ENCODE measurements around the gene GFM2. TPM values are rescaled to one million over a fixed set of nuclear protein-coding genes. Genes with fewer than 3 reads are reported as not detected.

The GFM2 gene
- total and polyA plus RNA-seq, 2 experiments from 2014 or later = 28.5 to 50.1 TPM

DNA sequence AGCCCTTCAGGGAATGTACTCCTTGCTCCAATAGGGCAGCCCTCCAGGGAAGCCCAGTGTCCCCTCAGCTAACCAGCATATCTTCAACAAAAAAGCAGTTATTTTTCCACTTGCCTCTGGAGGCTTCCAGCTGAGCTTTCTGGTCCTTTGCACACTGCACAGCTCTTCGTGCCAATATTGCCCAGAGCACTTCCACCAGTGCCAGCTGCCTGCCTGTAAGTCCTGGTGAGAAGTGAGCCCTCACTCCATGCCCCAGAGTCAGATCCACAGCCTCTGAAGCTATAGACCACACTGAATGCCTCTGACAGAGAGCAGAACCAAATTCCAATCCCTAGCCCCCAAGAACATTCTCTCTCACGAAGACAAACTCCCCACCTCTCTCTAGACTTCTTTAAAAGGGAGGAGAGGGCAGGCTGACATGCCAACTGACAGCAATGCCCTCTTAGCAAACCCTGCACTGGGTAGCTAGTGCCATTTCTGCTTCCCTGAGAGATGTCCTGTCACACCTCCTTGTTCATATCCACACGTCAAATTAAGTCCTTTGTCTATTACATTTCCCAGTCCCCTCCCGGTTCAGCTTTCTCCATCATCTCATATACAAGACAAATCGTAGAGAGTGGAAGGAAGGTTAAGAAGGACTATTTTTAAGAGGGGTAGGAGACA is 94.6 kb downstream of the GFM2 start (continued):
- TF ChIP-seq, protein P1, sequence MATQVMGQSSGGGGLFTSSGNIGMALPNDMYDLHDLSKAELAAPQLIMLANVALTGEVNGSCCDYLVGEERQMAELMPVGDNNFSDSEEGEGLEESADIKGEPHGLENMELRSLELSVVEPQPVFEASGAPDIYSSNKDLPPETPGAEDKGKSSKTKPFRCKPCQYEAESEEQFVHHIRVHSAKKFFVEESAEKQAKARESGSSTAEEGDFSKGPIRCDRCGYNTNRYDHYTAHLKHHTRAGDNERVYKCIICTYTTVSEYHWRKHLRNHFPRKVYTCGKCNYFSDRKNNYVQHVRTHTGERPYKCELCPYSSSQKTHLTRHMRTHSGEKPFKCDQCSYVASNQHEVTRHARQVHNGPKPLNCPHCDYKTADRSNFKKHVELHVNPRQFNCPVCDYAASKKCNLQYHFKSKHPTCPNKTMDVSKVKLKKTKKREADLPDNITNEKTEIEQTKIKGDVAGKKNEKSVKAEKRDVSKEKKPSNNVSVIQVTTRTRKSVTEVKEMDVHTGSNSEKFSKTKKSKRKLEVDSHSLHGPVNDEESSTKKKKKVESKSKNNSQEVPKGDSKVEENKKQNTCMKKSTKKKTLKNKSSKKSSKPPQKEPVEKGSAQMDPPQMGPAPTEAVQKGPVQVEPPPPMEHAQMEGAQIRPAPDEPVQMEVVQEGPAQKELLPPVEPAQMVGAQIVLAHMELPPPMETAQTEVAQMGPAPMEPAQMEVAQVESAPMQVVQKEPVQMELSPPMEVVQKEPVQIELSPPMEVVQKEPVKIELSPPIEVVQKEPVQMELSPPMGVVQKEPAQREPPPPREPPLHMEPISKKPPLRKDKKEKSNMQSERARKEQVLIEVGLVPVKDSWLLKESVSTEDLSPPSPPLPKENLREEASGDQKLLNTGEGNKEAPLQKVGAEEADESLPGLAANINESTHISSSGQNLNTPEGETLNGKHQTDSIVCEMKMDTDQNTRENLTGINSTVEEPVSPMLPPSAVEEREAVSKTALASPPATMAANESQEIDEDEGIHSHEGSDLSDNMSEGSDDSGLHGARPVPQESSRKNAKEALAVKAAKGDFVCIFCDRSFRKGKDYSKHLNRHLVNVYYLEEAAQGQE (IDR thresholded peaks at IDR 0.05; ENCODE audit: unreplicated experiment) = no peak
- no peak for TF ChIP-seq EZH2phosphoT487 (IDR thresholded peaks at IDR 0.05; ENCODE audit: unreplicated experiment)
- no peak for TF ChIP-seq POLR2AphosphoS5 (IDR thresholded peaks at IDR 0.05; ENCODE audit: low read depth)

Small RNAs within 50 kb of the gene (small RNA-seq; reads per million reads assigned to genes)
- gene RNU6-658P (ENCODE audit: low replicate concordance) = not detected

Other genes with a start within 250 kb of the GFM2 start
- gene ENC1, start 126.4 kb downstream of the GFM2 start, total RNA-seq (2014; rRNA removed; shearing (Covaris generic)) = 16.3 and 27.9 TPM in 2 replicates
- gene ENC1, start 126.4 kb downstream of the GFM2 start, polyA plus RNA-seq (2016; fragmentation: Nextera tagmentation; extraction: Ambion mirVana) = 7.1 and 8.2 TPM in 2 replicates
- 57.8 and 70.8 TPM in 2 replicates for gene HEXB, start 81.9 kb downstream of the GFM2 start, total RNA-seq (2014; rRNA removed; shearing (Covaris generic))
- gene HEXB, start 81.9 kb downstream of the GFM2 start, polyA plus RNA-seq (2016; fragmentation: Nextera tagmentation; extraction: Ambion mirVana) = 49.2 and 53.2 TPM in 2 replicates
- 103 and 115 TPM in 2 replicates for gene NSA2, start 132 bp upstream of the GFM2 start, total RNA-seq (2014; rRNA removed; shearing (Covaris generic))
- 244 and 259 TPM in 2 replicates for gene NSA2, start 132 bp upstream of the GFM2 start, polyA plus RNA-seq (2016; fragmentation: Nextera tagmentation; extraction: Ambion mirVana)
- gene FAM169A, start 99.3 kb upstream of the GFM2 start, total RNA-seq (2014; rRNA removed; shearing (Covaris generic)) = 78.7 and 97.7 TPM in 2 replicates
- gene FAM169A, start 99.3 kb upstream of the GFM2 start, polyA plus RNA-seq (2016; fragmentation: Nextera tagmentation; extraction: Ambion mirVana) = 12.2 and 16.9 TPM in 2 replicates